HL-60 (cell line): ENCODE data around the gene RINL.

Source experiments
- CTCF ChIP-seq: IDR thresholded peaks from one replicate; pipeline ENCODE4 v1.5.1; 2011; ENCODE audit warnings: low read length, control low read depth, inconsistent platforms; ENCODE audit not compliant: insufficient read depth
- GABPA ChIP-seq: IDR thresholded peaks from 2 replicates; pipeline ENCODE4 v1.6.1; 2012; ENCODE audit warnings: low read depth

GRCh38 chr19:38913958-38914357 is 35.9 kb upstream of the RINL start:
- TF ChIP-seq CTCF (no peak), GABPA (no peak)
